ENCODE data around the gene HCN4. TPM values are rescaled to one million over a fixed set of nuclear protein-coding genes. Genes with fewer than 3 reads are reported as not detected.
A peak's percentile ranks its signal among the peaks of the same experiment; 100 is the strongest.

HCN4 gene
- total RNA-seq, 4 donors from 2014 or later: not detected

DNA sequence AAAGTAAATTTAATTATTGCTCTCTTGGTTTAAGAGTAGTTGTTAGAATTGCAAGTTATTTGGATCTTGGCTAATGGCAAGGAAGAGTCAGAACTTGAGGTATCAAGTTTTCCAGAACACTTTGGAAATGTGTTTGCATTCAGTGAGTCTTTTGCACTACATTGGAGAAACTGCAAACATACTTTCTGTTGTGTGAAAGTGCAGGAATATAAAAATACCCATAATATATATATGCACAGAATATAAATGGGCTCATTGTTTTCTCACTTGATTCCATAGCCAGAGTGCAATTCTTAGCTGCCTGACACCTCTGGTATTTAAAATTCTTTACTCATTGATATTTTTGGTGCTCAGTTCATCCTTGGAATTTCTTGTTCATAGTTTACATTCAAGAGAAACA is 92.9 kb downstream of the HCN4 start:
- DNase-seq (ENCODE audit: low spot score in 2 of 2): no peak
- Histone ChIP-seq H3K9me3 (no peaks in the 10 kb centered on the region), H3K4me1 (peaks cover 0 to 4% (median 0%) of the 10 kb centered on the region in 4 donors), H3K36me3 (peaks cover 0 to 21% (median 0%) of the 10 kb centered on the region in 3 donors), H3K27me3 (no peaks in the 10 kb centered on the region), H3K4me3 (no peak overlapping the region), H3K27ac (no peak overlapping the region)
- TF ChIP-seq, protein P1, sequence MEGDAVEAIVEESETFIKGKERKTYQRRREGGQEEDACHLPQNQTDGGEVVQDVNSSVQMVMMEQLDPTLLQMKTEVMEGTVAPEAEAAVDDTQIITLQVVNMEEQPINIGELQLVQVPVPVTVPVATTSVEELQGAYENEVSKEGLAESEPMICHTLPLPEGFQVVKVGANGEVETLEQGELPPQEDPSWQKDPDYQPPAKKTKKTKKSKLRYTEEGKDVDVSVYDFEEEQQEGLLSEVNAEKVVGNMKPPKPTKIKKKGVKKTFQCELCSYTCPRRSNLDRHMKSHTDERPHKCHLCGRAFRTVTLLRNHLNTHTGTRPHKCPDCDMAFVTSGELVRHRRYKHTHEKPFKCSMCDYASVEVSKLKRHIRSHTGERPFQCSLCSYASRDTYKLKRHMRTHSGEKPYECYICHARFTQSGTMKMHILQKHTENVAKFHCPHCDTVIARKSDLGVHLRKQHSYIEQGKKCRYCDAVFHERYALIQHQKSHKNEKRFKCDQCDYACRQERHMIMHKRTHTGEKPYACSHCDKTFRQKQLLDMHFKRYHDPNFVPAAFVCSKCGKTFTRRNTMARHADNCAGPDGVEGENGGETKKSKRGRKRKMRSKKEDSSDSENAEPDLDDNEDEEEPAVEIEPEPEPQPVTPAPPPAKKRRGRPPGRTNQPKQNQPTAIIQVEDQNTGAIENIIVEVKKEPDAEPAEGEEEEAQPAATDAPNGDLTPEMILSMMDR (IDR thresholded peaks at IDR 0.05): no peak
- no peak for TF ChIP-seq POLR2A (IDR thresholded peaks at IDR 0.05)
- no peak for TF ChIP-seq EP300 (IDR thresholded peaks at IDR 0.05)

DNA sequence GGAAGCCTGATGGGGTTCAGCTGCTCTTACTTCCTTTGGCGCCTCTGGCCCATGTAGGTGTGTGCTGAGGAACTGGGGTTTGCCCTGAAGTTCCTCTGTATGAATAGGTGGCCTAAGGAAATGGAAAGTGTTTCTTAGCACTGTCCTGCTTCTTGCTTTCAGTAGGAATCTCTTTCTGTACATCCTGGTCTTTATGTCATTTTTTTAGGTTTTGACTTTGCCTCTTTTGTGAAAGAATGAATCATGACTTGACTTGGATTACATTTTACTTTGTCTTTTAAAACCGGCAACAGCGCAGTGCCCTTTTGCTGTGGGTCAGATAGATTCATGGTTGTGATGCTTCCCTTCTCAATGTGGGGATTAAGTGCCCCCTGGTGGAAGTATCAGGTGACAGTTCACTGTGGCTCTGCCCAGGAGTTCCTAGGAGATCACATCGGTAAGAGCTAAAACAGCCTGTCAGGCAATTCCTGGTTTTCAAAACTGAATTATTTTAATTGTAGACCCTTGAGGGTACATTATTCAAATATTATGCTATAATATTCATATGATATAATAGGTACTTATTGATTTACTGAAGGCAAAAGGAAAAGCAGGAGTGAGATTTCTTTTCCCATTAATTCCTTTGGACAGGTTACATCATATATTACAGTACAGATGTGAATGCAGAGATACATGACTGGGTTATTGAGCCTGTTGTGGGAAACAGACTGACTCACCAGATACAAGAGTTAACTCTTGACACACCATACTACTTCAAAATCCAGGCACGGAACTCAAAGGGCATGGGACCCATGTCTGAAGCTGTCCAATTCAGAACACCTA is 95.4 kb downstream of the HCN4 start:
- Histone ChIP-seq H3K27ac (no peak overlapping the region), H3K4me3 (no peak overlapping the region), H3K36me3 (peaks cover 0 to 15% (median 0%) of the 10 kb centered on the region in 3 donors), H3K4me1 (peaks cover 0 to 4% (median 0%) of the 10 kb centered on the region in 4 donors), H3K27me3 (no peaks in the 10 kb centered on the region), H3K9me3 (no peaks in the 10 kb centered on the region)
- TF ChIP-seq, protein P1 (IDR thresholded peaks at IDR 0.05): peak; percentile 55 to 77 (median 64)
- TF ChIP-seq EP300 (IDR thresholded peaks at IDR 0.05) (no peak), POLR2A (IDR thresholded peaks at IDR 0.05) (no peak)
- 33 to 35% methylated on average over 5 of the region's 5 CpGs for WGBS, 2 donors
- peak; percentile 21 to 71 for DNase-seq (ENCODE audit: low spot score in 2 of 2)

DNA sequence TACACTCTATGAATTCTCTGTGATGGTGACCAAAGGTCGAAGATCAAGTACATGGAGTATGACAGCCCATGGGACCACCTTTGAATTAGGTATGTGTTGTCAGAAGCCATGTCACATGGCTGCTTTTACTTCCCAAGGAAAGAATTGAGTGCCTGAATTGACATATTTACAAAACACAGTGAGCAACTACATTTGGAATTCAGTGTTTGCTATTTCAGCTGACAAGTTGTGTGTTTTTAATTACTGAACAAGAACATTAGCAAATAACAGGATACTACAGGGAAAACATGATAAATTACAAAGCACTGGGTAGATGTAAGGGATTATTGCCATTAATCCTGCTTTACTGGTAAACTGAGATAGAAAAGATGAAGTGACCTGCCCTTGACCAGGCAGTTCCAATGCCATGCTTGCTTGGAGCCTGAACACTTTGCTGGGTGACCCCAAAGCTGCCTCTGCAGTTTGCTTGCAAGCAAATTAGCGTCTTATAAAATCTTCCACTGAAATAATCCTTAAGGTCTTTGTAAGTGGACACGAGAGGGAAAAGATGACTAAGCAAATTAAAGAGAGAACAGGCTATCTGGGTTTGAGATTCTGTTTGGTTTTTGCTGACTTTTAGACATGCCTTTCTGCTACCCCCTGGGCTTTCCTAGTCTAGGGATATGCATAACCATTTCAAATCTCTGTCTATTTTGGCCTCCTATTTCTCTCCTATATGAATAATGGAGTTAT is 98.2 kb downstream of the HCN4 start:
- no peaks in the 10 kb centered on the region for H3K9me3 ChIP-seq
- H3K4me3 ChIP-seq: no peak overlapping the region
- H3K27ac ChIP-seq: no peak overlapping the region
- TF ChIP-seq, protein P1 (IDR thresholded peaks at IDR 0.05): no peak
- TF ChIP-seq EP300 (IDR thresholded peaks at IDR 0.05) (no peak), POLR2A (IDR thresholded peaks at IDR 0.05) (no peak)
- 66 to 68% methylated on average over 3 of the region's 3 CpGs for WGBS, 2 donors
- DNase-seq (ENCODE audit: low spot score in 2 of 2): no peak
- no peaks in the 10 kb centered on the region for H3K27me3 ChIP-seq
- peaks cover 0 to 30% (median 0%) of the 10 kb centered on the region in 3 donors for H3K36me3 ChIP-seq
- H3K4me1 ChIP-seq: peaks cover 0 to 4% (median 0%) of the 10 kb centered on the region in 4 donors

Other genes starting within 250 kb of the HCN4 start
- not detected for gene REC114, start 74.2 kb upstream of the HCN4 start, total RNA-seq

Data from tibial nerve (tissue), 4 donors.